Ovary (tissue), 9 donors: ENCODE results near the gene SLC4A2. TPM values are rescaled to one million over a fixed set of nuclear protein-coding genes. Genes with fewer than 3 reads are reported as not detected.
A peak's percentile ranks its signal among the peaks of the same experiment; 100 is the strongest.
"Not testable (repeated sequence)": the region's sequence is repeated elsewhere in the genome, so short reads cannot be mapped to it uniquely, and the experiment has no call there.

Experiments
- DNase-seq, 5 donors: peaks; one replicate each; pipeline ENCODE4 v3.0.0-alpha.2; 2019 to 2020
- H3K27ac ChIP-seq, 2 donors: fragments of 200-600 bp; one replicate each; pipeline versions ENCODE4 v1.5.1 to v1.8.0; 2019 to 2022
- H3K27me3 ChIP-seq: fragments of 200-600 bp; one replicate; pipeline ENCODE4 v1.8.0; 2022
- H3K36me3 ChIP-seq: fragments of 200-600 bp; sonication (generic); one replicate; pipeline ENCODE4 v1.5.1; 2019
- H3K4me1 ChIP-seq: one replicate; pipeline ENCODE4 v1.8.1; 2013; ENCODE audit warnings: mild to moderate bottlenecking, moderate library complexity; ENCODE audit not compliant: insufficient read depth
- H3K4me3 ChIP-seq: fragments of 200-600 bp; sonication (generic); one replicate; pipeline ENCODE4 v1.5.1; 2017
- H3K9me3 ChIP-seq, 2 donors: fragments of 200-600 bp in 1 of 2; sonication (generic) in 1 of 2; one replicate each; pipeline versions ENCODE4 v1.5.1 to v1.8.1; 2013 to 2019; ENCODE audit warnings: mild to moderate bottlenecking in 1 of 2, moderate library complexity in 1 of 2
- EP300 ChIP-seq: sonication (generic); formaldehyde crosslinking; IDR thresholded peaks from one replicate; pipeline ENCODE4 v1.6.1; 2017; ENCODE audit warnings: antibody characterized with exemption
- POLR2A ChIP-seq: fragments of 450-650 bp; IDR thresholded peaks from one replicate; pipeline ENCODE4 v1.6.1; 2017; ENCODE audit warnings: antibody characterized with exemption, mild to moderate bottlenecking, moderate library complexity
- WGBS, 3 donors: extraction: QIAGEN DNeasy Blood & Tissue Kit in 1 of 3; methylation state at CpG; one replicate each; pipeline versions ENCODE4 v1.1.5 to v1.1.7; 2013 to 2017; 5-methylcytosine and 5-hydroxymethylcytosine counted together
- intact Hi-C, 4 donors: fragments of 100-400 bp; cut with DNase I; formaldehyde crosslinking; loops; one replicate each; pipeline versions ENCODE4 v1.11.0 to v1.15.1; 2022 to 2023
- polyA plus RNA-seq, 2 donors: library from polyadenylated mRNA; stranded (reverse); fragments of 200-250 nt in 1 of 2; fragments of 350-450 nt in 1 of 2; fragmentation: Illumina TruSeq in 1 of 2; extraction: RNeasy Lipid Tissue Mini Kit (QIAGEN cat#74804) in 1 of 2; gene quantifications; one replicate each; pipeline ENCODE4 v1.2.3, GENCODE V29; 2013 to 2014
- total RNA-seq, 7 donors: library from RNA; depleted of rRNA in 2 of 7; stranded (reverse); fragments of >200 nt in 2 of 7; fragmentation: NEBNext Ultra II Directional in 3 of 7; extraction: Animal tissue kit (Norgen Biotek cat#: 25700) in 3 of 7; gene quantifications; one replicate each; pipeline versions ENCODE4 v1.1.0 to v1.2.4, GENCODE V29; 2016 to 2023
- TF ChIP-seq, protein P1 (sequence below), 3 donors: fragments of 450-650 bp in 2 of 3; fragments of 200-600 bp in 1 of 3; IDR thresholded peaks; one replicate each; pipeline versions ENCODE4 v1.5.1 to v1.8.0; 2016 to 2022; ENCODE audit warnings: antibody characterized with exemption in 3 of 3, mild to moderate bottlenecking in 1 of 3
- donor health status: DM: no; HTN: no; CAD: no; lungs with moderate emphysema.
- donor health status: DM: no; HTN: no; CAD: no.
- donor health status: Bipolar disorder and iron deficiency.
- donor health status: DM: yes; HTN: yes; CAD: no.
- donor health status: DM: no; HTN: no; CAD: no.
- donor health status: DM: yes; HTN: yes; CAD: no.

Gene SLC4A2
- total and polyA plus RNA-seq, 9 donors, result 10.5 to 127 (median 94.3) TPM

DNA sequence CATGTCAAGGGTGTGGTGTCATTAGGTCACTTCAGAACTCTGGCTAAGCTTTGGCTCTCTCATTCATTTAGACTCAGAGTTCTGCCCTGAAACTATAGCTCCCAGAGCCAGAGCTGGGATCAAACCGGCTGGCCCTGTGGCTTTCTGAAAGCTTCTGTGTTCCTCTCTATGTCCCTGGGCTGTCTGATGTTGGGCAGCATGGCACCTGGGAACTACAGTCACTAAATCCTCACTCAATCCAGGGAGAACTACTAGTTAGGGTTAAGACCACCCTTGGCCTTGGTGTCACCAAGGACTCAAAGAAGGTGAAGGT is 48.3 kb upstream of the SLC4A2 start:
- WGBS, 3 donors, result 57 to 83% (median 70%) methylated on average over 1 of the region's 1 CpG

DNA sequence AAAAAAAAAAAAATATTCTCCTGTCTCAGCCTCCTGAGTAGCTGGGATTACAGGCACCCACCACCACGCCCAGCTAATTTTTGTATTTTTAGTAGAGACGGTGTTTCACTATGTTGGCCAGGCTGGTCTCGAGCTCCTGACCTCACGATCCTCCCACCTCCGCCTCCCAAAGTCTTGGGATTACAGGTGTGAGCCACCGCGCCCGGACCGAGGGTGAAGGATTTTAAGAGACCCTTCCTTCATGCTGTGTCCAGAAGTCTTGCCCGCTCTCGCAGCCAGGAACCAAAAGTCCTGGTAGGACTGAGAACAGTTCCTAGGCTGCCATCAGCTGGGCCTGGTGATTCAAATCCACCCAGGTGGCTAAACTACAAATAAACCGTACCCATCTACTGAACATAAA is 47.8 kb upstream of the SLC4A2 start:
- intact Hi-C loops, result loop anchor here in 3 of 4 donors (5.0 to 10.0 kb wide), 2 partner anchors 103 to 114 kb away; no protein-coding TSS in a partner anchor
- H3K4me1 ChIP-seq, H3K9me3 ChIP-seq, H3K27ac ChIP-seq, DNase-seq, H3K27me3 ChIP-seq, H3K36me3 ChIP-seq, H3K4me3 ChIP-seq: not testable (repeated sequence)
- 86 to 87% (median 86%) methylated on average over 12 of the region's 12 CpGs for WGBS, 3 donors

More for the DNA sequence above, 48.3 kb upstream of the SLC4A2 start:
- Histone ChIP-seq H3K36me3 (no peaks in the 10 kb centered on the region), H3K4me1 (peaks cover 5% of the 10 kb centered on the region), H3K27me3 (no peaks in the 10 kb centered on the region), H3K27ac (no peak overlapping the region), H3K9me3 (no peaks in the 10 kb centered on the region), H3K4me3 (no peak overlapping the region)
- TF ChIP-seq EP300 (no peak), POLR2A (no peak)
- TF ChIP-seq, protein P1, sequence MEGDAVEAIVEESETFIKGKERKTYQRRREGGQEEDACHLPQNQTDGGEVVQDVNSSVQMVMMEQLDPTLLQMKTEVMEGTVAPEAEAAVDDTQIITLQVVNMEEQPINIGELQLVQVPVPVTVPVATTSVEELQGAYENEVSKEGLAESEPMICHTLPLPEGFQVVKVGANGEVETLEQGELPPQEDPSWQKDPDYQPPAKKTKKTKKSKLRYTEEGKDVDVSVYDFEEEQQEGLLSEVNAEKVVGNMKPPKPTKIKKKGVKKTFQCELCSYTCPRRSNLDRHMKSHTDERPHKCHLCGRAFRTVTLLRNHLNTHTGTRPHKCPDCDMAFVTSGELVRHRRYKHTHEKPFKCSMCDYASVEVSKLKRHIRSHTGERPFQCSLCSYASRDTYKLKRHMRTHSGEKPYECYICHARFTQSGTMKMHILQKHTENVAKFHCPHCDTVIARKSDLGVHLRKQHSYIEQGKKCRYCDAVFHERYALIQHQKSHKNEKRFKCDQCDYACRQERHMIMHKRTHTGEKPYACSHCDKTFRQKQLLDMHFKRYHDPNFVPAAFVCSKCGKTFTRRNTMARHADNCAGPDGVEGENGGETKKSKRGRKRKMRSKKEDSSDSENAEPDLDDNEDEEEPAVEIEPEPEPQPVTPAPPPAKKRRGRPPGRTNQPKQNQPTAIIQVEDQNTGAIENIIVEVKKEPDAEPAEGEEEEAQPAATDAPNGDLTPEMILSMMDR (IDR thresholded peaks at IDR 0.05), result no peak
- intact Hi-C loops, result loop anchor here in 3 of 4 donors (5.0 to 10.0 kb wide), 2 partner anchors 104 to 114 kb away; no protein-coding TSS in a partner anchor
- DNase-seq, result no peak

DNA sequence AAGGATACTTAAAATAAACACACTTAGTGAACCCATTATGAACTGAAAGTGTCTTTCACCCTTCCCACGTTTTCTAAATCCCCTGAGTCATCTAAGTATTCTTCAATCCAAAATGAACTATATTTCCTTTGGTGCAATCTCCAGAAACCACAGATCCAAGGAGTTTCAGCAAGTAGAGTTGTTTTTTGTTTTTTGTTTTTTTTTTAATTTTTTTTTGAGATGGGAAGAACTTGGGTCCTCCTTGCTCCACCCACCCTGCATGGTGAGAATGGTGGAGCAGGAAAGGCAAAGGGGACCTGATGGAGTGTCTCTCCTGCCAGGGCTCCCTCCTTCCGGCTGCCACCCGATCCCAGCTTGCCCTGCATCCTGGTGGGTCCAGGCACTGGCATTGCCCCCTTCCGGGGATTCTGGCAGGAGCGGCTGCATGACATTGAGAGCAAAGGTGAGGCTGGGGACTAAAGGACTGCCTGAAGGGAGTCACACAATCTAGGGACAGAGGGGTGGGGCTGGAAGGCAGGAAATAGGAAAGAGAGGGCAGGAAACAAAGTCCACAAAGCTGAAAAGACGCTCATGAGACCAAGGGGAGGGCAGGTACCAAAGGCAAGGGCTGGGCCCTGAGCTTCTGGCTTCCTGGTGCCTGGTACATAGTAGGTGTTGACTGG is 47.2 kb upstream of the SLC4A2 start:
- Histone ChIP-seq H3K4me1 (peaks cover 5% of the 10 kb centered on the region), H3K27ac (no peak overlapping the region), H3K27me3 (no peaks in the 10 kb centered on the region), H3K36me3 (no peaks in the 10 kb centered on the region), H3K4me3 (no peak overlapping the region), H3K9me3 (no peaks in the 10 kb centered on the region)
- WGBS, 3 donors, result 77 to 87% (median 83%) methylated on average over 6 of the region's 6 CpGs
- no peak for DNase-seq
- TF ChIP-seq, protein P1 (IDR thresholded peaks at IDR 0.05), result no peak
- TF ChIP-seq EP300 (no peak), POLR2A (no peak)
- intact Hi-C loops, result loop anchor here in 3 of 4 donors (5.0 to 10.0 kb wide), 2 partner anchors 103 to 115 kb away; no protein-coding TSS in a partner anchor

DNA sequence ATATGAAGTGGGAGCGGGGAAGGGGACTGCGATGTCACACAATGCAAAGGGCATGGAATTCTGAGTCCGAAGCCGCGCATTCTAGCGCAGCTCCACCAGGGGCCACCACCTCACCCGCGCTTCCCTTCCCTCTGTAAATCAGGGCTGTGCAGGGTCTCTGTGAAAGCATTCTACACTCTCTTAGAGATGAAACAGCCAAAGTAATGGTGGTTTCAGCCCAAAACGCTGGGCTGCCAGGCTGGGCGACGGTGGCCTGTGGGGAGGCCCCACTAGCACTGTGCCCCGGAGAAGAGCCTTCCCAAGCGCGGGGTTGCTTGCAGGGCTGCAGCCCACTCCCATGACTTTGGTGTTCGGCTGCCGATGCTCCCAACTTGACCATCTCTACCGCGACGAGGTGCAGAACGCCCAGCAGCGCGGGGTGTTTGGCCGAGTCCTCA is 46.5 kb upstream of the SLC4A2 start:
- WGBS, 3 donors, result 52 to 55% (median 53%) methylated on average over 22 to 23 of the region's 23 CpGs
- no peak overlapping the region for H3K4me3 ChIP-seq
- H3K27me3 ChIP-seq, result no peaks in the 10 kb centered on the region
- H3K4me1 ChIP-seq, result peaks cover 5% of the 10 kb centered on the region
- no peaks in the 10 kb centered on the region for H3K9me3 ChIP-seq
- no peak for TF ChIP-seq EP300
- TF ChIP-seq POLR2A, result no peak
- TF ChIP-seq, protein P1 (IDR thresholded peaks at IDR 0.05), result no peak
- no peaks in the 10 kb centered on the region for H3K36me3 ChIP-seq
- intact Hi-C loops, result loop anchor here in 3 of 4 donors (5.0 to 10.0 kb wide), 2 partner anchors 102 to 116 kb away; no protein-coding TSS in a partner anchor
- no peak for DNase-seq
- no peak overlapping the region for H3K27ac ChIP-seq

DNA sequence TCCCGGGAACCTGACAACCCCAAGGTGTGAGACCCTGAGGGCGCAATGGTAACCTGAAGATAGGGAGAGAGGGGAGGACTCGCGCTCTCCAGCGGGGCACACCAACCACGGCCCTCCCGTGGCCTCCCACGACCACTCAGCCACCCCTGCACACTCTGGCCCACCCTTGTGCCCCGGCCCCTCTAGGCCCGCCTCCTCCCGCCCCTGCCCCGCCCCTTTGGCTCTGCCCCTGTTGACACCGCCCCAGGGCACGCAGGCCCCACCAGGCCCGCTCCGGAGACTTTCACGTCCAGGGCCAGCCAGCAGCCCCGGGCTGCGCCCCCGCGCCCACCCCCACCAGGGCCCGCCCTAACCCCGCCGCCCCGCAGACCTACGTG is 46.0 kb upstream of the SLC4A2 start:
- H3K4me1 ChIP-seq, result peaks cover 7% of the 10 kb centered on the region
- no peaks in the 10 kb centered on the region for H3K9me3 ChIP-seq
- H3K36me3 ChIP-seq, result no peaks in the 10 kb centered on the region
- H3K4me3 ChIP-seq, result no peak overlapping the region
- no peaks in the 10 kb centered on the region for H3K27me3 ChIP-seq
- no peak overlapping the region for H3K27ac ChIP-seq
- TF ChIP-seq POLR2A (no peak), EP300 (no peak)
- WGBS, 3 donors, result 25 to 34% (median 33%) methylated on average over 19 to 26 of the region's 26 CpGs
- intact Hi-C loops, result loop anchor here in 3 of 4 donors (5.0 to 10.0 kb wide), 2 partner anchors 101 to 116 kb away; no protein-coding TSS in a partner anchor
- DNase-seq, result peak in 1 of 5 donors; percentile 24
